ENCODE data around the gene STXBP4. TPM values are rescaled to one million over a fixed set of nuclear protein-coding genes. Genes with fewer than 3 reads are reported as not detected.
A peak's percentile ranks its signal among the peaks of the same experiment; 100 is the strongest.

STXBP4 gene
- total RNA-seq (1 to 10 TPM; 1.5 to 4.1 (median 2.7) TPM), polyA plus RNA-seq (1 to 10 TPM in 1 of 3 donors, under 1 TPM in 2; 0.53 to 2.3 (median 0.79) TPM)
- long read RNA-seq, donor 1 = 0 reads
- long read RNA-seq, donor 2, partial matches to known transcripts = 0 of 1 reads
- long read RNA-seq, donor 2, other reads (novel, unspliced or antisense) = 1 of 1 reads

- no peaks in the 10 kb centered on the region for H3K27me3 ChIP-seq (ENCODE audit: insufficient read depth in 3 of 3, low read length in 2 of 3)
- peaks cover 0 to 15% of the 10 kb centered on the region in 2 donors for H3K36me3 ChIP-seq (ENCODE audit: insufficient read depth in 1 of 2, low read depth in 1 of 2)
- DNase-seq (peak; percentile 94 to 96), ATAC-seq (peak; percentile 99 to 100 (median 99))
- H3K4me3 ChIP-seq = peak within 1 kb of the TSS; percentile 92
- intact Hi-C loops (cut with DNase I) = no loop called here
- peak within 1 kb of the TSS; percentile 83 for H3K27ac ChIP-seq
- peaks cover 14% of the 10 kb centered on the region for H3K4me1 ChIP-seq
- no peaks in the 10 kb centered on the region for H3K9me3 ChIP-seq
- peak; percentile 40 for TF ChIP-seq CTCF (IDR thresholded peaks at IDR 0.05)
- 0% methylated on average over 50 to 57 of the region's 57 CpGs for WGBS, 3 donors
Measured at GRCh38 chr17:54968262-54968987, at the start of gene STXBP4, which contains the start of gene COX11. Gene STXBP4, plus strand, starts transcription at chr17:54968765. Its CDS starts 17,455 bp downstream, at chr17:54986220. Gene COX11, minus strand, starts transcription at chr17:54968654. Its CDS starts 8 bp downstream, at chr17:54968646.

- H3K36me3 ChIP-seq (ENCODE audit: insufficient read depth in 1 of 2, low read depth in 1 of 2) = peaks cover 0 to 41% of the 10 kb centered on the region in 2 donors
- intact Hi-C loops (cut with DNase I) = no loop called here
- no peaks in the 10 kb centered on the region for H3K4me1 ChIP-seq
- H3K4me3 ChIP-seq = no peak overlapping the region
- TF ChIP-seq CTCF (IDR thresholded peaks at IDR 0.05) = no peak
- no peaks in the 10 kb centered on the region for H3K27me3 ChIP-seq (ENCODE audit: insufficient read depth in 3 of 3, low read length in 2 of 3)
- H3K27ac ChIP-seq = no peak overlapping the region
- DNase-seq (no peak), ATAC-seq (no peak)
- H3K9me3 ChIP-seq = peaks cover 9% of the 10 kb centered on the region
Measured at GRCh38 chr17:54919425-54919824, 49.1 kb upstream of the STXBP4 start.

- Histone ChIP-seq H3K9me3 (peaks cover 9% of the 10 kb centered on the region), H3K4me1 (peaks cover 3% of the 10 kb centered on the region), H3K4me3 (no peak overlapping the region), H3K27me3 (ENCODE audit: insufficient read depth in 3 of 3, low read length in 2 of 3) (no peaks in the 10 kb centered on the region), H3K36me3 (ENCODE audit: insufficient read depth in 1 of 2, low read depth in 1 of 2) (peaks cover 0 to 27% of the 10 kb centered on the region in 2 donors), H3K27ac (no peak overlapping the region)
- no peak for TF ChIP-seq CTCF (IDR thresholded peaks at IDR 0.05)
- 83 to 96% (median 84%) methylated on average over 6 of the region's 6 CpGs for WGBS, 3 donors
- ATAC-seq (no peak), DNase-seq (no peak)
- intact Hi-C loops (cut with DNase I) = no loop called here
Measured at GRCh38 chr17:54920819-54921218, 47.7 kb upstream of the STXBP4 start.

GRCh38 chr17:54924405-54924804 lies 44.2 kb upstream of the STXBP4 start:
- TF ChIP-seq CTCF (IDR thresholded peaks at IDR 0.05) = no peak
- Histone ChIP-seq H3K4me3 (no peak overlapping the region), H3K27ac (no peak overlapping the region), H3K27me3 (ENCODE audit: insufficient read depth in 3 of 3, low read length in 2 of 3) (no peaks in the 10 kb centered on the region), H3K36me3 (ENCODE audit: insufficient read depth in 1 of 2, low read depth in 1 of 2) (no peaks in the 10 kb centered on the region), H3K9me3 (no peaks in the 10 kb centered on the region), H3K4me1 (peaks cover 3% of the 10 kb centered on the region)
- DNase-seq (no peak), ATAC-seq (peak in 3 of 4 donors; percentile 84 to 89 (median 88))
- intact Hi-C loops (cut with DNase I) = no loop called here
- 47 to 76% (median 56%) methylated on average over 5 of the region's 5 CpGs for WGBS, 3 donors
